ENCODE measurements around the gene CCT5.
"Not testable (repeated sequence)": the region's sequence is repeated elsewhere in the genome, so short reads cannot be mapped to it uniquely, and the experiment has no call there.

CCT5 gene

DNA sequence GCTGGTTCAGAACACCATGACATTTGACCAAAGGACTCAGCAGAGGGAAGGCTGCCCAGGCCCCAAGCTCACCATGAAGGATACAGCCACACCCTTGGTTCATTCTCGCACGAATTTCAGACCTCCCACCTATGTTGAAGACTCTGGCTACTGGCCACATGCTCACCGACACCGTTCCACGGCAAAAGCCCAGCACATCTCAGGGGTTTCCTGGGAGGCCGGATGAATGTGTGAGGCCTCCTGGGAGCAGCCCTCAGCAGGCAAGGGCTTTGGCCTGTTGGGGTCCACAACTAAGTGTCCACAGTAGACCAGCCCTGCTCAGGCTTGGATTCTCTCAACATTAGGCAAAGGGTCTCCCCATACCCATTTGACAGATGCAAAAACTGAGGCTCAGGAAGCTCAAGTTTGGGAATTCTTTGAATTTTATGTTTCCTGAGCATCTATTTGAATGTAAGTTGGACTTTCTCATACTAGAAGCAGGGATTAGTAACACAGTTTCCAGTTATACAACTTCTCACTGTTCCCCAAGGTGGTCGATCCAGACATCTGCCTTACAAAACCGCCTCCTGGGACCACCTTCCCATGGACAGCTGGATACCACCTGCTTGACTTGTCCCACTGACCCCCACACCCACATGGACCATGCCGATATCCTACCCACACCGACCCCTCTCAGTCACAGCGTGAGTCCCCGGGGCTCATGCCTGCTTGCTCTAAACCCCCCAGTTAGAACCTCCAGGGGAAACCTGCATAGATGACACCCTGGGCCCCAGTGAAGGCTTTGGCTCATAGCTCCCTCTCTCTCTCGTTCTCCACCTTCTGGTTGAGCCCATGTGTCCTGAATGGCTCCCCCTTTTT lies 27.9 kb downstream of the CCT5 start:
- DNase-seq, result no peak

DNA sequence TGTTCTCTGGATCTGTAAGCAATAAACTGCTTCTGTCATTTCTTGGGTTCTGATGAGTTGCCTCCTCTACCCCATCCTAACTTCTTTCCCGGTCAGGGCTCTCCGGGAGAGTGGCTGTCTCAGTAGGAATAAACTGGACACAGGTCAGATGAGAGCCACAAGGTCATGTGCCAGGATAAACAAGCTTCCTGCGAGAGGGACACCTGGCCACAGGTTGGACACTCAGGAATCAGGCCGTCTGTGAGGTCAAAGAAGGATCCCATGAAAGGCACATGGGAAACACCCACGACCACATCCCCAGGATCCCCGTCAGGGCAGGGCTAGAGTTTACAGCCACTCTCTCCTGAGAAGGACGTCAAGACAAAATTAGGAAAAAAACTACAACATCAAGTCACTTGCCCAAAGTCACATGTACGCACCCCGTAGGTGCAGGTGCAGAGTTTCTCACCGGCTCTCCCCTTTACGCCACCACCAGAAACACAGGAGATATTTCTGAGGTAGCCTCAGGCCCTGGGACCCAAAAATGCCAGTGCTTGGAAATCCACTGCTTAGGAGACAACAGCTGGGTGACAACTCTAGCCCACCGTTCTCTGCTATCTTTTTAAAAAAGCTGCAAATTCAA lies 28.7 kb downstream of the CCT5 start:
- DNase-seq, result no peak

DNA sequence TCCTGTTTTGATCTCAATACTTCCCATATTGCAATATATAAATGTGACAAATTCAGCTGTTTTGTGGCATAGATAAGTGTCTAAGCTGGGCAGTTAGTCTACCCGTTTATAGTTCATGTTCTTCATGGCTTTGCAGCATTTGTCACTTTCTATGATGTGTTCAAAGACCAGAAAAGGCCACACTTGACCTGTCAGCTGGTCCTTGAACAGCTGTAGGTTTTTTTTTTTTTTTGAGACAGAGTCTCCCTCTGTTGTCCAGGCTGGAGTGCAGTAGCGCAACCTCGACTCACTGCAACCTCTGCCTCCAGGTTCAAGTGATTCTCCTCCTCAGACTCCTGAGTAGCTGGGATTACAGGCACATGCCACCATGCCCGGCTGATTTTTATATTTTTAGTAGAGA lies 29.2 kb downstream of the CCT5 start:
- no peak for DNase-seq

DNA sequence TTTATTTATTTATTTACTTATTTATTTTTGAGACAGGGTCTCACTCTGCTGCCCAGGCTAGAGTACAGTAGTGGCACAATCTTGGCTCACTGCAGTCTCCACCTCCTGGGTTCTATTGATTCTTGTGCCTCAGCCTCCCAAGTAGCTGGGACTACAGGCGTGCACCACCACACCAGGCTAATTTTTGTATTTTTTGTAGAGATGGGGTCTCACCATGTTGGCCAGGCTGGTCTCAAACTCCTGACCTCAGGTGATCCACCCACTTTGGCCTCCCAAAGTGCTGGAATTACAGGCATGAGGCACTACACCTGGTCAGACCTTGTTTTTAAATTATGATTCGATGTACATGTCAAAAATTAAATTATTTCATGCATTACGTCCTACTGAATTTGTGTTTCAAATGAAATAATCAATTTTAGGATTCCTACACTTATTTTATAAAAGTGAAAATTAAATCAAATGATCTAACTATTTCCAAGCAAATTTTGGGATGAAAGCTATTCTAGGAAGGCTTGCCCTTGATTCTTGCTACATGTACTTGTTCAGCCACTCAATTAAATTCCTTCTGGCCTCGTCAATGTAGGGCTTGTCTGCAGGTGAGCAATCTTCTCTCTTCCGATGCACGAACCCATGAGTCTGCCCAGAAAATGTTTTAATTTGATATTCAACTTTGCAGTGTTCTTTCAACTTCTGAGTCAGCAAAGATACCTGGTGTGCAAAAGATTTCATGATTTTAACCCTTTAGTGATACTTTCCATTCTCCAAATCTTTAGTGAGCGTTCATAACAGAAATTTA lies 30.0 kb downstream of the CCT5 start:
- DNase-seq, result no peak

DNA sequence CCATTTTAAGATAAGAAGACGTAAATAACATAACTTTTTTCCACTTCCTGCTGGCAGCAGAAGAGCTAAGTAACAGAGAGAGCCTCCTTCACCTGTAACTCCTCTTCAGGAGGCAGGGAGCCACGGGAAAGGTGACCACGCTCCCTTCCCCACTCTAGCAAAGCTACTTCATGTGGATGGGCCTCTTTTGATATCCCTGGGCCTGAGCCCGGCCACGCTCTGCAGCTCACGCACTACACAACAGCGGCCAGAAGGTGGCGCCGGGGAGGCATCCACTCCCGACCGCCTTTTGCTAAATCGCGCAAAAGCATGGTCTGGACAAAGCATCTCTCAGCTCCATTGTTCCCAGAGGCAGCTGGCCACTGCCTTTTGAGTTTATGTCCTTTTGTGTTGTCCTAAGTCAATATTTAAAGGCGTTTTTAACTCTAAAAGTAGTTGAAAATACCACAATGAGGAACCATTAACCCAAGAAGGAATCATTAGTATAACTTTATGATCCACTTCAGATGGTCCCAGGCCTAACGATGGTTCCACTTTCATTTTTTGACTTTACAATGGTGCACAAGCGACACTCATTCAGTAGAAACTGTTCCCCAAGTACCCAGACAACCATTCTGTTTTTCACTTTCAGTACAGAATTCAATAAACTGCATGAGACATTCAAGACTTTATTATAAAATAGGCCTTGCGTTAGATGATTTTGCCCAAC lies 34.0 kb downstream of the CCT5 start:
- peak; percentile 72 to 79 for DNase-seq

DNA sequence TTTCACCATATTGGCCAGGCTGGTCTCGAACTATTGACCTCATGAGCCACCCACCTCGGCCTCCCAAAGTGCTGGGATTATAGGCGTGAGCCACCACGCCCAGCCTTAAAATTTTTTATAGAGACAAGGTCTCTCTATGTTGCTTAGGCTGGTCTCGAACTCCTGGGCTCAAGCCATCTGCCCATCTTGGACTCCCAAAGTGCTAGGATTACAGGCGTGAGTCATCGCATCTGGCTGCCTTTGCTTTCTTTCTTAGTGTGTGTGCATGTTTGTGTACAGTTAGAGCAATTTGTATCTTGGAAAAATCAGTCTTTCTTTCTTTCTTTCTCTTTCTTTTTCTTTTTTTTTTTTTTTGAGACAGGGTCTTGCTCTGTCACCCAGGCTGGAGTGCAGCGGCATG lies 35.3 kb downstream of the CCT5 start:
- not testable (repeated sequence) for DNase-seq

DNA sequence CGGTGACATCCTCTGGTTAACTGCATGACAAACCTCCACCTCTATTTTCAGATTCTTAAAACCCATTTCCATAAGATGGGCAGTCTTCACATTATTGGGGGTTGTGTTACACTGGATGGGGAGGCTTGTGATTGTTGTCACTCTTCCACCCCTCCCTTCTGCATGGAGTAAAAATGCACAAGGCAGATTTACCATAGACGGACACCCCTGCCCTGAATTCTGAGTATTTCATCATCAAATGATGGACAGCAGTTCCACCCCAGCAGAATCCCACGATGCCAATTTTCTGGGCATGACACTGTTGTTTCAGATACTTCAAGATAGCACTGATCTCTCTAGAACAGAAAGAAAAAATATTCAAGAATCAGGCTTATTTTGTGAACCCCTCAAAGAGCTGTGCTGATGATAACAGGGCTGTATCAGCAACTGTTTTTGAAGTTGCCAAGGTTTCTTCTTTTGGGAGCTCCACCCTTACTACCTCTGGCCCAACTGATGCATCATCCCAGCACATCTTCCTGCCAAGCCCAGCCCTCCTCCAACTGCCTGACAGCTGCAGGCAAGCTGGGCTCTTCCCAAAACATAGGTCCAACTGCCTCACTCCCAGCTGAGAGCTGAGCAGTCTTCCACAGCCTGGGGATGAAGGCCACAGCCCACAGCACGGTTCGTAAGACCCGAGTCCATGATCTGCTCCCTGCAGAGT lies 36.2 kb downstream of the CCT5 start:
- no peak for DNase-seq

DNA sequence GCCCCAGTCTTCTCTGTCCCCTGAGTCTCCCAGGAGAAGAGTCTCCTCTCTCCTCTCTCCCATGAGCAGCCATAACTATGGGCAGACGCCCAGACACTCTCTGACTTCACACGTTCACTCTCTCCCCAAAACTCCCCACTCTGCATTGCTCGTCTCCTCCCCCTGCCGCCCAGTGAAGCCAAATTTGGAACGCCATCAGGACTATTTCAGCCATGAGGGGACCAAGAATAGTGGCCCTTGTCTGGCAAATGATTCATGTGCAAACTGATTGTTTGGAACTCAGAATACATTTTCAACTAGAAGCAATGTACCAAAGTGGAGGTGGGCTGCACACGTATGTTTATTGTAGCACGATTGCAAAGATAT lies 36.8 kb downstream of the CCT5 start:
- DNase-seq, result no peak

DNA sequence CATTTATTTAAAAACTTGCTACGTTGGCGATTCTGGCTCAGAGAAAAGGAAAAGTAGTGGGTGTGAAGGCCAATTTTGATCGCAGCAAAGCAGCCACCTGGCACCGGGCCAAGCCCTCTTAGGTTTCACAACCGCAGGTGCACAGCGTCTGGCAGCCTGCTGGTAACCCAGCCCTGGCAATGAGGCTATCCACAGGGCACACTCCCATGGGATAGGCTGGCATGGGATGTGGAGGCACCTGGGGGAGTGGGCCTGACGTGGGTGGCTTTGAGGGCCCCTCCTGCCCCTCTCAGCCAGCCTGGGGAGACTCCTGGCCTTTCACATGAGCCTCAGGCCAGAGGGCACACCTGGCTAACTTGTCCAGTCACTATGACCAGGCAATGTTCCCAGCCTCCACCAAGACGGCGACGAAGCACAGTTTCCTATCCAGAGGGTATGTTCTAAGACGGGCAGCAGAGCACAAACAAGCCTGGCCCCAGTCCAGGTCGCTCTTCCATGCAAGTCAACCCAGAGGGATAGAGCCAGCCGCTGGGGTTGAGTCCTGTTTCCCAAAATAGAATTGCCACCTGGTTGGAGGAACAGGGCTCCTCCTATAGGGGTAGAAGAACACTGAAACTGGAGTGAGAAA lies 38.6 kb downstream of the CCT5 start:
- DNase-seq, result peak in 1 of 2 donors; percentile 21

DNA sequence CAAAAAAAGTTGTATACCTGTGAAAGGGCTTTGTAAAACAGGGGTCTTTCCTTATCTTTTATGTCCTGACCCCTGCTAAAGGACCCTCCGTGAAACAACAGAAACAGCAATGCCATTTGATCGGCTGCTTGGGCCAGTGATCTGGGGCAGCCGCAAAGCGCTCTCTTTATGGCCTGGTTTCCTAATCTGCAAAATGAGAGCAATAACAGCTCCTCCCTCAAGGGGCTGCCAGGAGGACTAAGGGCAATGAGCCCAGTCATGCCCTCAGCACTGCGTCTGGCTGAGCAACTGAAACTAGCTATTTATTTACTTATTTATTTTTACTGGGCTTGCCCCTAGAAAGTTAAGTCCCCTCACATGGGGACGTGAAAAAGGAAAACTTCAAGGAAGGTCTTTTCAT lies 39.3 kb downstream of the CCT5 start:
- no peak for DNase-seq

DNA sequence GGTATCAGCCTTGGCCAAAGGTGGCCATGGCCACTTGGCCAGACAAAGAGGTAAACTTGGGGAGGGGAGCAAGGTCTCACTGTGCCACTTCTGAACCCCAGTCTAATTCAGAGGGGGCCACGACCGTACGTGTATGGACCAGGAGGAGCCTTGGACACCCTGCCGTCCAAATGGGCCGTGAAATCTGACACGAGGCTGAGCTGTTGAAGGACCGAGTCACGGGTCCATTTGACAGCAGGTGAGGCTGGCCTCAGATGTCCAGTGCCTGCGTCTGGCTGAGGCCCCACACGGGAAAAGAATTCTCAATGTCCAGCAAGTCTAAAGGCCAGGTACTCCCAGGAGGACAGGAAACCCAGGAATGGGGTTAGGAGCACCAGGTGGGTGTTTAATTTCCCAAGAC lies 39.9 kb downstream of the CCT5 start:
- DNase-seq, result no peak

DNA sequence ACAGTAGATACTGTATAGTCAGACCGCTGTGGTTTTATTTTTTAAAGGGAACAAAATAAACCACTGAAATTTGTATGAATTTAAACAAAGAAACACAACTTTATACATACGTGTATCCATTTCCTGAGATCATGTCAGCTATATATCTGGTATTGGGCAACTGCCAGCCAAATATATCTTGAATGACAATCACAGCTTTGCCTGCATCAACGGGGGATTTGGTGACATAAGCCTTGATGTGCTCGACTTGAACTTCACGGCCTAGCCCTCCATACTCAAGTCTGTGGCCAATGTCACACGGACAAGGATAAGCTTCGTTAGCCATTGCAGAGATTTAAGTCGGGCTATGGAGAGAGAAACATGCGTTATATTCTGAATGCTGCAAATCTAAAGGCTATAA lies 40.4 kb downstream of the CCT5 start:
- DNase-seq, result no peak

DNA sequence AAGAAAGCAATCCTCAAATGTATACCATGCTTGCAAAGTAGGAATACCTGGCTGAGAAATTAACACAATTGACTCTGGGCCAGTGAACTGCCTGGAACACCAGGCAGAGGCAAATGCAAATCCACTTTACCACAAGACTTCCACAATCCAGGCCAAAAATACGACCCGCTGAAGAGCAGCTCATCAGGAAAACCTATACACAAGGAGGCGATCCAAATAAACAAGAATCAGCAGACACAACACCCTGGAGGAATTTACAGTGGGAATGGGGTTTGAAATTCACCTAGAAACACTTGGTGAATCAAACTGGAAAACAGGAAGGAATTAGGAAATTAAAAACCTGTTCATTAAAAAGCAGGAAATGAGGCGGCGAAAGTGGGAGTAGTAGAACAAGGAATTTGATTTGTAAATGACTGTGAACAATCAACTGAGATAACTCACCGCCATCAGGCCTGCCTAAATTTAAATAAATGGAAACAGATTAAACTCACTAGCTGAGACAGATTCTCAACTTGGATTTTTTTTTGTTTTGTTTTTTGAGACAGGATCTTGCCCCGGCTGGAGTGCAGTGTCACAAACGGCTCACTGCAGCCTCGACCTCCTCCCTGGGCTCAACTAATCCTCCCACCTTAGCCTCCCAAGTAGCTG lies 41.7 kb downstream of the CCT5 start:
- no peak for DNase-seq

DNA sequence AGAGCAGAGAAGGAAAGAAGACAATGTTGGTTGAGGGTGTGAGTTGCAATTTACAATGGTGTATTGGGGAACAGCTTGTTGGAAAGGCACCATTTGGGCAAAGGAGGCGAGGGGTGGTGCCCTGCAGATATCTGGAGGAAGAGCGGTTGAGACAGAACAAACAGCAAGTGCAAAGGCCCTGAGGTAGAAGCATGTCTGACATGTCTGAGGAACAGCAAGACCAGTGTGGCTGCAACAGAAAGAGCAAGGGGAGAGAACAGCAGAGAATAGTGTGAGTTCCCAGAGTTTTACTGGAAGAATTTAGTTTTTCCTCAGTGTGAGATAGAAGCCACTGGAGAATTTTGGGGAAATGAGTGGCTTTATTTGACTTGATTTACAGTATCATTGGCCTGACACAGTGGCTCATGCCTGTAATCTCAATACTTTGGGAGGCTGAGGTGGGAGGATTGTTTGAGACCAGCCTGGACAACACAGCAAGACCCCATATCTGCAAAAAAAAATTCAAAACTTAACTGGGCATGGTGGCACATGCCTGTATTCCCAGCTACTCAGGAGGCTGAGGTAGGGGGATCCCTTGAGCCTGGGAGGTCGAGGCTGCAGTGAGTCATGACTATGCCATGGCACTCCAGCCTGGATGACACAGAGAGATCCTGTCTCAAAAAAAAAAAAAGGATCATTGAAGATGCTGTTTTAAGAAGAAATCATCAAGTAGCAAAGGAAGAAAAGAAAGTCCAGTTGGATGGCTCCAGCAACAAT lies 44.0 kb downstream of the CCT5 start:
- DNase-seq, result no peak

DNA sequence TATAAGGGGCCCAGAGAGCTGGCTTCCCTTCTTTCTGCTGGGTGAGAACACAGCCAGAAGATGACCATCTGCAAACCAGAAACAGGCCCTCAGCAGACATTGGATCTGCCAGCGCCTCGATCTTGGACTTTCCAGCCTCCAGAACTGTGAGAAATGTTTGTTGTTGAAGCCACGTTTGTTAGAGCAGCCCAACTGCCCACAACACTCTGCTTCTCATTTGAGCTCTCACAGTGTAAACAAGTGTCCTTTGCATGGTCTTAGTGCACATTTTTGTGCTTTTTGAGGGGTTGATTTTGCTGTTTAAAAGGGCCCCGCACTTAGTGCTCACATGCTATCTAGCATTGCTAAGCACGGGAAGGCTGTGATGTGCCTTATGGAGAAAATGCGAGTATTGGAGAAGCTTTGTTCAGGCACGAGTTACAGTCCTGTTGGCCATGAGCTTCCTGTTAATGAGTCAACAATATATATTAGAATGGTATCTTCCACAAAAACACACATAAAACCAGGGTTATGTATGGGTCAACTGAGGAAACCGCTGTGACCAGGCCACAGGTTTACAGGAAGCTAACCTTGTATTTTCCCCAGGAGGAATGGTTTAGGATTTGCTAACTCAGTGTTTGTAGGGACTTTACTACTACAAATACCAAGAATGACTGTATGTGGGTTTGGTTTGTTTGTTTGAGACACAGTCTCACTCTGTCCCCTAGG lies 45.7 kb downstream of the CCT5 start:
- no peak for DNase-seq

DNA sequence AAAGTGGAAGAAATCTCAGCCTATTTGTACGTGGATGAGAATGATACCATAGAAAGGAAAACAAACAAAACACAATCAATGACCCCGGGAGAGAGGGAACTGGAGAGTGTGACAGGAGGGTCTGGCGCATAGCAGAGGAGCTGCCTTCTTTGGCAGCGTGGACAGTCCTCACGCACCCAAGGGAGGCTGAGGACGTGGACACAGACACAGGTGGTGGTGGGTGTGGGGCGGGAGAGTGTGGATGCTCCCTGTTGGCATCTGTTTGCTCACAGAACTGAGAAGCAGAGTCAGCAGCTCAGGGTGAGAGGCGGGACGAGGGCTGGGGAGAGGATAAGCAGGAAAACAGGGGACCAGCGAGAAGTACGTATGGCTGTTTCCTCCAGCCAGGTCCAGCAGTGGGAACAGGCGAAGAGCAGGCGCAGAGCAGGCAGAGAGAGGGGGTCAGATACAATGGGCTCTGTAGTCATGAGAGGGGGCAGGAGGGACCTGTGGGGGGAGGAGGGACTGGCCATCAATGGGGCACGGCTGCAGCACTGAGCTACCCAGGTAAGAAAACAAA lies 47.6 kb downstream of the CCT5 start:
- DNase-seq, result no peak

DNA sequence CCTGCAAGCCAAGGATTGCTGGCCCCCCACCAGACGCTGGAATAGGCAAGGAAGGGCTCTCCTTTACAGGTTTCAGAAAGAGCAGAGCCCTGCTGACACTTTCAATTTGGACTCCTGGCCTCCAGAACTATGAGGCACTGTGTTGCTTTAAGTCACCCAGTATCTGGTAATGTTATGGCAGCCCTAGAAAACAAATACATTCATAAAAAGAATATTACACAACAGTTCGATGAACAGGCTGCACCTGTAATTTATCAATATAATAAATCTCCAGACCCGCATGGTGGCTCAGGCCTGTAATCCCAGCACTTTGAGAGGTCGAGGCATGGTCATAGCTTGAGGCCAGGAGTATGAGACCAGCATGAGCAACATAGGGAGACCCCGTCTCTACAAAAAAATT lies 50.2 kb downstream of the CCT5 start:
- DNase-seq, result no peak

DNA sequence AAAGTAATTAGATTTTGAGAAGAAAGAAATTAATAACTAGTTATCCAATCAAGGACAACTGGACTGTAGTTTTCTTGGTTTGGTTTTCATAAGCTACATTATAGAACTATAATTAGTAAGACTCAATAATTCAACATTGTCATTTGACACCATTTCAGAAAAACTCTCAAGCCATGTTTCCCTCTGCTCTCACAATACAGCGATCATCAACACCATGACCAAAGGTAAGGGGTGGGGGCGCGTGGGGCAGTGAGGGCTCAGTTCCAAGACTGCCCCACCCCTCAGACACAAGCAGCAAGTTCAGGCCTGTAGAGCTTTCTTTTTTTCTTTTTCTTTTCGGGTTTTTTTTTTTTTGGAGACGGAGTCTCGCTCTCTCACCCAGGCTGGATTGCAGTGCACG lies 51.2 kb downstream of the CCT5 start:
- no peak for DNase-seq

DNA sequence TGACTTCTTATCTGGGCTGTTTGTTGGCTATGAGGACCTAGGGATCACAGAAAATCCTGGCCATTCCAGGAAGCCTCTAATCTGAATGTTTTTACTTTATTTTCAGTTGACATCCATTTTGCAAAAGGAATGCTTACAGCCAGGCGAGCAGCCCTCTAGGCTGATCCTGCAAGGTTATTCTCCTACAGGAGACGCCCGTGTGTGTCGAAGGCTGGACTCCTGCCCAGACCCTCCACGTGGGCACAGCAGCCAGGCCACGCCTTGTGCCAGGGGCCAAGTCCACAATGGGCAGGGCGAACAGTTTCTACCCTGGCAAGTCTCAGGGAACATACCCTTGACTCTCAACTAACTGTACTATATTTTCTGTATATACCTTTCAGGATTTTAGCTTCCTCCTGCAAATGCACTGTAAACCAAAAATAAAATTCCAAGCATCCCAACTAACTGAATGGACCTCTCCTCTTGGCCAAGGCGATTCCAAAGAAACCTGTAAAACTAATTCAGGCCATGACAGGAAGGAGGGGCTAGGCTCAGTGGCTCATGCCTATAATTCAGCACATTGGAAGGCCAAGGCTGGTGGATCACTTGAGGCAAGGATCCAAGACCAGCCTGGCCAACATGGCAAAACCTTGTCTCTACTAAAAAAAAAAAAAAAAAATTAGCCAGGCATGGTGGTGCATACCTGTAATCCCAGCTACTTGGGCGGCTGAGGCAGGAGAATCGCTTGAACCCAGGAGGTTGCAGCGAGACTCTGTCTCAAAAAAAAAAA lies 51.9 kb downstream of the CCT5 start:
- no peak for DNase-seq

Measured in activated CD4-positive, alpha-beta T cell treated with anti-CD3 and anti-CD28 coated beads for 4 hours (primary cell).